DMS53 treated with DMSO at 0.1 percent for 48 hours (cell line): ENCODE measurements around the gene WDFY4.
"Not testable (repeated sequence)": the region's sequence is repeated elsewhere in the genome, so short reads cannot be mapped to it uniquely, and the experiment has no call there.

Experiments used
- DNase-seq: peaks from one replicate; lab custom pipeline; 2025; ENCODE audit not compliant: unreplicated experiment; lab: John Stamatoyannopoulos, UW

WDFY4 gene

GRCh38 chr10:48684792-48685623 lies at the start of gene WDFY4:
WDFY4 (plus strand) TSS chr10:48684873; CDS start chr10:48709733, 24,860 bp downstream.
- no peak for DNase-seq

GRCh38 chr10:48634984-48635557 lies 49.6 kb upstream of the WDFY4 start:
- DNase-seq: no peak

- no peak for DNase-seq
Observed at GRCh38 chr10:48636231-48636630, 48.4 kb upstream of the WDFY4 start.

DNA sequence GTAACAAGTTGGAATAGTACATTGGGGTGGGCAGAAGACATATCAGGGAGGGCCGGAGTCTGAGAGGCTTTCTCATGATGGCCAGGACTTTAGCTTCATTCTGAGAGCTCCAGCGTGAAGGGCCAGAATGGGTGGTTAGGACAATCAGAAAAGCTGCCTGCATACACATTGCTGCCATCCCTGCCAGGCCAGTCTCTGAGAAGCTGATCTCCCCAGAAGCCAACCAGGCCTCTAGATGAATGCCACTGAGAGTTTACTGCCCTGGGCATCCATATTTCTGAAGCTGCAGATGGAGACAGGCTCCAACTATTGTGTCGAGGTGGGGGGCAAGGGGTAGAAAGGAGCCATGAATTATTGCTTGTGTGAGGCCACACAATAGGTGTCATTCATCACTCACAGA lies 47.8 kb upstream of the WDFY4 start:
- no peak for DNase-seq

- no peak for DNase-seq
Observed at GRCh38 chr10:48638158-48638557, 46.5 kb upstream of the WDFY4 start.

DNA sequence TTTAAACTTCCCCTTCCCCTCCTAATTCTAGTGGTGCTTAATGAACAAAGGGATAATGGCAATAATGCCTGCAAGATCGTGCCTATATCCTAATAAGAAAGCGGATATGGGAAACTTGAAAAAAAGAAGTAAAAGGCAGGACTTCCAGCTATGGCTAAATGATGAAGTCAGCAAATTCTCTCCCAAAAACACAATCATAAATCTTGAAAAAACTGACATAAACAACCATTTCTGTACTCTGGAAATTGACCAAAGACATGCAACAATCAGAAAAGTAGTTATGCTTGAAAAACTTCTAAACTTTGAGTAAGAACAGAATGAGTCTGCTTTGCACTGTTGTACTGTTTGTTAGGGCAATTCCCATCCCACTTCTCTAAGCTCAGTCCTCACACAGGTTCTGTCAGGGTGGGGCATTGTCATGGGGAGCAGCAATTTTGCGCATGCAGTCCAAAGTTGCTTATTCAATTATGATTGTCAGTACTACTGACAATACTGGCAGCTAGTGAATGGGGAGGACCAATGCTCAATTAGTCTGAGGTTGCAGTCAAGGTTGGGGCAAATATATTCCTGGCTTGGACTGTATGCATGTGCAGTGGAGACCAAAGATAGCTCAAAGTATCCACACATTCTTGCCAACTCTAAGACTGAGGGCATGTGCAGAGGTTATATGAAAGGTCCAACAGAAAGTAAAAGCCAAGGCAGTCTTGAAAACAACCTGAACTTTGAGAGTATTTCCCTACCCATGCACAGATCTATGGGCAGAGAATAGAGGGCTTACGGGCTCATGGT lies 45.7 kb upstream of the WDFY4 start:
- DNase-seq: no peak

DNA sequence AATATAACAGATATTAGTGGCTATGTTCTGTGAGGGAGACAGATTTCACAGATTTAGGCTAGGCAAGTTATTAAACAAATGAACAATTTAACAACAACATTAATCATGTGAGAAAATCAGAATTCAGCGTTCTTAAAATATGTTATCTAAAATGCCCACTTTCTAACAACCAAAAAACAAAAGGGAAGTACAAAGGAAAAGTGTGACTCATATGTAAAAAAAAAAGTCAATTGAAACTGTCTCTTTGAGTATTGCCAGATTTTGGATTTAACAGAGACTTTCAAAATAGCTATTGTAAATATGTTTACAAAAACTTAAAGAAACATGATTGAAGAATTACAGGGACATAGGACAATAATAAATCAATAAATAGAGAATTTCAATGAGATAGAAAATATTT lies 45.0 kb upstream of the WDFY4 start:
- no peak for DNase-seq

- DNase-seq: no peak
Observed at GRCh38 chr10:48640326-48640725, 44.3 kb upstream of the WDFY4 start.

GRCh38 chr10:48641099-48641690 lies 43.5 kb upstream of the WDFY4 start:
- not testable (repeated sequence) for DNase-seq

GRCh38 chr10:48645600-48645999 lies 39.1 kb upstream of the WDFY4 start:
- DNase-seq: no peak

DNA sequence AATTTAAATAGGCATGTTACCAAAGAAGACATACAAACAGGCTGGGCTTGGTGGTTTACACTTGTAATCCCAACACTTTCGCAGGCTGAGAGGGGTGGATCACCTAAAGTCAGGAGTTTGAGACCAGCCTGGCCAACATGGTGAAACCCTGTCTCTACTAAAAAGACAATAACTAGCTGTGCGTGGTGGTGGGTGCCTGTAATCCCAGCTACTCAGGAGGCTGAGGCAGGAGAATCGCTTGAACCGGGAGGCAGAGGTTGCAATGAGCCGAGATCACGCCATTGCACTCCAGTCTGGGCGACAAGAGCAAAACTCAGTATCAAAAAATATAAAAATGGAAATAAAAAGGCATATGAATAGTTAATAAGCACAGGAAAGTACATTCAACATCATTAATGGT lies 37.6 kb upstream of the WDFY4 start:
- not testable (repeated sequence) for DNase-seq

DNA sequence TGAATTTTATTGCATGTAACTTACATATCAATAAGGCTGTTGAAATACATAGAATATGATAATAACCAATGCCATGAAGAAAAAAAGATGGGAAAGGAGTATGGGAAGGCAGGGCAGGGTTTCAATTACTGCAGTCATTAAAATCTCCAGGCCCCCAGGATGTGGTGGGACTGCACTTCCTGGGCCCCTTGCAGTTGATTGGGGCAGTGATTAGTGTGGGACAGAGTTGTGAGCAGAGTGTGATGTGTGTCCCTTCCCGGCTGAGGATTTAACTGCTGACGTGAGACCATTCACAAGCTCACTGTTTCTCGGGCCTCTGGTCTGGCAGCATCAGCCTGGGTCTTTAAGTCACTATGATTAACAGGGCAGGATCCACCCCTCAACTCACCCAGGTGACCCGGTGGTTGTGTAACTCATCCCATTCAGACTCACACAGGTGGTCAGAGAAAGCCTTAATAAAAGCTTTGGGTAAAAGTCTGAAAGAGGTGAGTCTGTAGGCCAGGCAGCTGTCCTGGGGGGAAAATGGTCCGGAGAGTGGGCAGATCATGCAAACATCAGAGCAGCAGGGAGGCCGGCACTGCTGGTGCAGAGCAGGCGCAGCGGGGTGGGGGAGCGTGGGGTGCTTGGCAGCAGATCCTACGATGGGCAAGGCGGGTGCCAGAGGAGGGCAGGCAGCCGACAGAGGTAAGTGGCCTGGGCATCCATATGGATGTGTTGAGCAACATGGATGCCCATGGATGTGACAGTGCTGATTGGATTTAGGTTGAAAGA lies 36.3 kb upstream of the WDFY4 start:
- DNase-seq: no peak

- no peak for DNase-seq
Observed at GRCh38 chr10:48649349-48649944, 35.2 kb upstream of the WDFY4 start.

- peak; percentile 26 for DNase-seq
Observed at GRCh38 chr10:48651293-48651692, 33.4 kb upstream of the WDFY4 start.

- DNase-seq: no peak
Observed at GRCh38 chr10:48651839-48652238, 32.8 kb upstream of the WDFY4 start.

DNA sequence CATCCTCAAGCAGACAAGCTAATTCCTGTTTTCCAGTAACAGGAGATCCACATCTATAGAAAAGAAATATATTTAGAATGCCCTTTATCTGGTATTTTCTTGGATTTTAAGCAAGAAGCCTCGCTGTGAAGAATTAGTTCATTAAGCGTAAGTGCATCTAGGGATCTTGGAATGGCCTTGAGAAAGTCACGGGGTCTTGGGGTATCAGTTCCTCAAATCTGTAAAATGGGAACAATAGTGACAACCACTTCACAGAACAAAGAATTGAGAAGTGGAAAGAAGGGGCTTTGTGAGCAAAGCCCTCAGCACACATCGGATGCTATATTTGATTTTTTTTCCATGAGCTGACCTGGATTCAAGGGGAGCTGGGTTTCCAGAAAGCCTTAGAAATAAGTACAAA lies 32.3 kb upstream of the WDFY4 start:
- no peak for DNase-seq

- DNase-seq: no peak
Observed at GRCh38 chr10:48653347-48653746, 31.3 kb upstream of the WDFY4 start.

GRCh38 chr10:48653944-48654698 lies 30.6 kb upstream of the WDFY4 start:
- DNase-seq: no peak

DNA sequence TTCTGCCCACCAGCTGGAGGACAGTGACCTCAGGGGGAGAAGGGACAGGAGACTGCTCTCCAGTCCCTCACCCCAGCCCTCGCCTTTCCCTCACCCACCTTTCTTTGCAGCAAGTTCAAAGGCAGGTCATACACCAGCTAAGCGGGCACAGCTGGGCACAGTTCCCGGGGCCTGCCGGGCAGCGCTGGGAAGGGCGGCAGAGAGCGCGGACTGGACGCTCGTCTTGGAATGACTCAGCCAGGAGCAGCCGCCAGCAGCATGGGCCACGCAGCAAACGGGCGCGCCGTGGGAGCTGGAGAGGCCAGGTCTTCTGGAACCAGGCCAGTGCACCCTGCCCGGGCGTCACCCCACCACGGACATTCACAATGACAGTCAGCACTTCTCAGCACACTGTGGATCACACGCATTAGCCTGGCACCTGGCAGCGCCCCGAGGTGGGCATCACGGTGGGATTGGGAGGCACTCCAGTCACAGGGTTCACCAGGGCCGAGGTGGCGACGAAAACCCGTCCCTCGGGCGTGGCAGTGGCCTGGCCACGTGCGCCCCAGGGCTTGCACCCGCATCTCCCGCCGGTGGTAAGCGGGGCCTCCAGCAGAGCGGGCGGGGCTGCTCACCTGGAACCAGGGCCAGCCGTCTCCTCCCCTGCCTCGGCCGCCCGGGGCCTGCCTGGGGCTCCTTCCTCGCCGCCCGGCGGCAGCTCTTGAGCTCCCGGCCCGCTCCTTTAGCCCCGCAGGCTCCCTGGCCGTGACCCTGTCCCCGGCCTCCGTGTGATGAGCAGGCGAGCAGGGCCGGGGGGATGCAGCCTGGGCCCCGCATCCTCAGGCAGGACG lies 29.0 kb upstream of the WDFY4 start:
- peak; percentile 57 for DNase-seq
